ENCODE data around the gene KASH5. TPM values are rescaled to one million over a fixed set of nuclear protein-coding genes. Genes with fewer than 3 reads are reported as not detected.

The KASH5 gene
- total RNA-seq, 1 donor from 2014 or later, result 0.14 TPM

- H3K9me3 Mint-ChIP-seq, result no peaks in the 10 kb centered on the region
- peaks cover 33% of the 10 kb centered on the region for H3K4me1 Mint-ChIP-seq (ENCODE audit: low read depth)
- peak overlapping the region; percentile 72 for H3K4me3 Mint-ChIP-seq (ENCODE audit: low read depth)
- no peak overlapping the region for H3K27ac Mint-ChIP-seq
- intact Hi-C loops (cut with micrococcal nuclease), result no loop called here
- DNase-seq (ENCODE audit: low spot score), result peak; percentile 68
- H3K27me3 Mint-ChIP-seq (ENCODE audit: low read depth), result peaks cover 86% of the 10 kb centered on the region
- no peaks in the 10 kb centered on the region for H3K36me3 Mint-ChIP-seq (ENCODE audit: low read depth)
Measured at GRCh38 chr19:49422407-49423070, 34.5 kb downstream of the KASH5 start.

GRCh38 chr19:49423071-49423984 lies 35.3 kb downstream of the KASH5 start, which contains the start of gene PTH2:
TSS of gene PTH2 (minus strand) at chr19:49423441. CDS start at chr19:49423339, 102 bp downstream.
- no peak within 1 kb of the TSS for H3K27ac Mint-ChIP-seq
- peak within 1 kb of the TSS; percentile 72 for H3K4me3 Mint-ChIP-seq (ENCODE audit: low read depth)
- H3K36me3 Mint-ChIP-seq (ENCODE audit: low read depth), result no peaks in the 10 kb centered on the region
- no peaks in the 10 kb centered on the region for H3K9me3 Mint-ChIP-seq
- peaks cover 37% of the 10 kb centered on the region for H3K4me1 Mint-ChIP-seq (ENCODE audit: low read depth)
- intact Hi-C loops (cut with micrococcal nuclease), result no loop called here
- H3K27me3 Mint-ChIP-seq (ENCODE audit: low read depth), result peaks cover 87% of the 10 kb centered on the region
- DNase-seq (ENCODE audit: low spot score), result no peak

GRCh38 chr19:49423985-49424303 lies 35.9 kb downstream of the KASH5 start:
- intact Hi-C loops (cut with micrococcal nuclease), result no loop called here
- Mint-ChIP-seq H3K27ac (no peak overlapping the region), H3K36me3 (ENCODE audit: low read depth) (no peaks in the 10 kb centered on the region), H3K9me3 (no peaks in the 10 kb centered on the region), H3K27me3 (ENCODE audit: low read depth) (peaks cover 86% of the 10 kb centered on the region), H3K4me3 (ENCODE audit: low read depth) (peak overlapping the region; percentile 19), H3K4me1 (ENCODE audit: low read depth) (peaks cover 37% of the 10 kb centered on the region)
- no peak for DNase-seq (ENCODE audit: low spot score)

GRCh38 chr19:49425178-49425577 lies 37.1 kb downstream of the KASH5 start, which contains the start of gene GFY:
TSS of gene GFY (plus strand) at chr19:49425388. CDS start at chr19:49426431, 1,043 bp downstream.
- Mint-ChIP-seq H3K36me3 (ENCODE audit: low read depth) (no peaks in the 10 kb centered on the region), H3K27me3 (ENCODE audit: low read depth) (peaks cover 83% of the 10 kb centered on the region), H3K4me1 (ENCODE audit: low read depth) (peaks cover 43% of the 10 kb centered on the region), H3K9me3 (no peaks in the 10 kb centered on the region), H3K4me3 (ENCODE audit: low read depth) (no peak within 1 kb of the TSS), H3K27ac (no peak within 1 kb of the TSS)
- no peak for DNase-seq (ENCODE audit: low spot score)
- intact Hi-C loops (cut with micrococcal nuclease), result no loop called here

- peaks cover 43% of the 10 kb centered on the region for H3K4me1 Mint-ChIP-seq (ENCODE audit: low read depth)
- no peak for DNase-seq (ENCODE audit: low spot score)
- no peaks in the 10 kb centered on the region for H3K9me3 Mint-ChIP-seq
- peaks cover 81% of the 10 kb centered on the region for H3K27me3 Mint-ChIP-seq (ENCODE audit: low read depth)
- no peaks in the 10 kb centered on the region for H3K36me3 Mint-ChIP-seq (ENCODE audit: low read depth)
- intact Hi-C loops (cut with micrococcal nuclease), result no loop called here
- H3K27ac Mint-ChIP-seq, result no peak overlapping the region
- H3K4me3 Mint-ChIP-seq (ENCODE audit: low read depth), result no peak overlapping the region
Measured at GRCh38 chr19:49425922-49426592, 38.0 kb downstream of the KASH5 start.

GRCh38 chr19:49427339-49427738 lies 39.3 kb downstream of the KASH5 start:
- peaks cover 77% of the 10 kb centered on the region for H3K27me3 Mint-ChIP-seq (ENCODE audit: low read depth)
- peaks cover 35% of the 10 kb centered on the region for H3K4me1 Mint-ChIP-seq (ENCODE audit: low read depth)
- no peak overlapping the region for H3K4me3 Mint-ChIP-seq (ENCODE audit: low read depth)
- intact Hi-C loops (cut with micrococcal nuclease), result no loop called here
- no peak overlapping the region for H3K27ac Mint-ChIP-seq
- no peak for DNase-seq (ENCODE audit: low spot score)
- H3K9me3 Mint-ChIP-seq, result no peaks in the 10 kb centered on the region
- H3K36me3 Mint-ChIP-seq (ENCODE audit: low read depth), result no peaks in the 10 kb centered on the region

- Mint-ChIP-seq H3K4me1 (ENCODE audit: low read depth) (peaks cover 31% of the 10 kb centered on the region), H3K9me3 (no peaks in the 10 kb centered on the region), H3K27ac (no peak overlapping the region), H3K27me3 (ENCODE audit: low read depth) (peaks cover 75% of the 10 kb centered on the region), H3K4me3 (ENCODE audit: low read depth) (peak overlapping the region; percentile 15), H3K36me3 (ENCODE audit: low read depth) (no peaks in the 10 kb centered on the region)
- DNase-seq (ENCODE audit: low spot score), result no peak
- intact Hi-C loops (cut with micrococcal nuclease), result no loop called here
Measured at GRCh38 chr19:49427855-49428546, 40.0 kb downstream of the KASH5 start.

- no peaks in the 10 kb centered on the region for H3K36me3 Mint-ChIP-seq (ENCODE audit: low read depth)
- no peaks in the 10 kb centered on the region for H3K9me3 Mint-ChIP-seq
- H3K4me3 Mint-ChIP-seq (ENCODE audit: low read depth), result no peak overlapping the region
- no peak for DNase-seq (ENCODE audit: low spot score)
- peaks cover 76% of the 10 kb centered on the region for H3K27me3 Mint-ChIP-seq (ENCODE audit: low read depth)
- no peak overlapping the region for H3K27ac Mint-ChIP-seq
- intact Hi-C loops (cut with micrococcal nuclease), result no loop called here
- peaks cover 28% of the 10 kb centered on the region for H3K4me1 Mint-ChIP-seq (ENCODE audit: low read depth)
Measured at GRCh38 chr19:49428547-49429451, 40.8 kb downstream of the KASH5 start.

GRCh38 chr19:49430172-49430677 lies 42.2 kb downstream of the KASH5 start:
- intact Hi-C loops (cut with micrococcal nuclease), result no loop called here
- peaks cover 25% of the 10 kb centered on the region for H3K4me1 Mint-ChIP-seq (ENCODE audit: low read depth)
- DNase-seq (ENCODE audit: low spot score), result no peak
- H3K27ac Mint-ChIP-seq, result no peak overlapping the region
- peaks cover 73% of the 10 kb centered on the region for H3K27me3 Mint-ChIP-seq (ENCODE audit: low read depth)
- H3K9me3 Mint-ChIP-seq, result no peaks in the 10 kb centered on the region
- H3K36me3 Mint-ChIP-seq (ENCODE audit: low read depth), result no peaks in the 10 kb centered on the region
- no peak overlapping the region for H3K4me3 Mint-ChIP-seq (ENCODE audit: low read depth)

- peaks cover 25% of the 10 kb centered on the region for H3K4me1 Mint-ChIP-seq (ENCODE audit: low read depth)
- no peak for DNase-seq (ENCODE audit: low spot score)
- H3K4me3 Mint-ChIP-seq (ENCODE audit: low read depth), result no peak overlapping the region
Measured at GRCh38 chr19:49430678-49431329, 42.8 kb downstream of the KASH5 start.

GRCh38 chr19:49431330-49431749 lies 43.3 kb downstream of the KASH5 start:
- intact Hi-C loops (cut with micrococcal nuclease), result no loop called here
- H3K9me3 Mint-ChIP-seq, result no peaks in the 10 kb centered on the region
- no peaks in the 10 kb centered on the region for H3K36me3 Mint-ChIP-seq (ENCODE audit: low read depth)
- peaks cover 73% of the 10 kb centered on the region for H3K27me3 Mint-ChIP-seq (ENCODE audit: low read depth)
- DNase-seq (ENCODE audit: low spot score), result no peak
- H3K4me3 Mint-ChIP-seq (ENCODE audit: low read depth), result no peak overlapping the region
- H3K27ac Mint-ChIP-seq, result no peak overlapping the region
- H3K4me1 Mint-ChIP-seq (ENCODE audit: low read depth), result peaks cover 29% of the 10 kb centered on the region

More at GRCh38 chr19:49430678-49431329, 42.8 kb downstream of the KASH5 start:
- intact Hi-C loops (cut with micrococcal nuclease), result no loop called here
- Mint-ChIP-seq H3K9me3 (no peaks in the 10 kb centered on the region), H3K27ac (no peak overlapping the region), H3K36me3 (ENCODE audit: low read depth) (no peaks in the 10 kb centered on the region), H3K27me3 (ENCODE audit: low read depth) (peaks cover 73% of the 10 kb centered on the region)

Measured in activated T-helper 2 cell treated with anti-CD3 and anti-CD28 coated beads, Interferon-gamma antibody, Interleukin-2, Interleukin-4, amounts not matched to agents 10 μg/mL and 5 μg/mL and 100 μg/mL, durations not matched to agents 14 hours and 24 hours and 36 hours (primary cell).